Measurements from ENCODE around the gene GAS2L2.

DNA sequence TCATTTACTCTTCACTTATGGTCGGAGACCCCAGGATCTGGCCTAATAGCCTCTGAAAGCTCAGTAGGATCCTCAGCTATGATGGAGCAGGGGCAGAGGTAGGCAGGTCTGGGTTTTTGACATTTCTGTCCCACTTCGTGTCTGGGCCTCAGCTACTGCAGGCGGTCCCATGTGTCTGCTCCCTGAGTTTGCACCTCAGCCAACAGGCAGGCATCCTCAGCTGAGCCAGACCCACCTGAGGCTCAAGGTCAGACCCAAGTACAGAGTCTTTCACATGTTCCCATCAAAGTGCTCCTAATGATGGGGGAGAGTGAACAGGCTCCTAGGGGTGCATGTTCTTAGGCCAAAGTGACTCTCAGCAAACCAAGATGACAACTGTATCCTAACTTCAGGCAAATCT lies 24.5 kb downstream of the GAS2L2 start:
- TF ChIP-seq, protein P1, sequence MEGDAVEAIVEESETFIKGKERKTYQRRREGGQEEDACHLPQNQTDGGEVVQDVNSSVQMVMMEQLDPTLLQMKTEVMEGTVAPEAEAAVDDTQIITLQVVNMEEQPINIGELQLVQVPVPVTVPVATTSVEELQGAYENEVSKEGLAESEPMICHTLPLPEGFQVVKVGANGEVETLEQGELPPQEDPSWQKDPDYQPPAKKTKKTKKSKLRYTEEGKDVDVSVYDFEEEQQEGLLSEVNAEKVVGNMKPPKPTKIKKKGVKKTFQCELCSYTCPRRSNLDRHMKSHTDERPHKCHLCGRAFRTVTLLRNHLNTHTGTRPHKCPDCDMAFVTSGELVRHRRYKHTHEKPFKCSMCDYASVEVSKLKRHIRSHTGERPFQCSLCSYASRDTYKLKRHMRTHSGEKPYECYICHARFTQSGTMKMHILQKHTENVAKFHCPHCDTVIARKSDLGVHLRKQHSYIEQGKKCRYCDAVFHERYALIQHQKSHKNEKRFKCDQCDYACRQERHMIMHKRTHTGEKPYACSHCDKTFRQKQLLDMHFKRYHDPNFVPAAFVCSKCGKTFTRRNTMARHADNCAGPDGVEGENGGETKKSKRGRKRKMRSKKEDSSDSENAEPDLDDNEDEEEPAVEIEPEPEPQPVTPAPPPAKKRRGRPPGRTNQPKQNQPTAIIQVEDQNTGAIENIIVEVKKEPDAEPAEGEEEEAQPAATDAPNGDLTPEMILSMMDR (conservative IDR thresholded peaks at IDR 0.05; ENCODE audit: low read depth, low read length) = no peak
- TF ChIP-seq EZH2 (IDR thresholded peaks at IDR 0.05; ENCODE audit: low read length, unreplicated experiment) (no peak), EZH2phosphoT487 (IDR thresholded peaks at IDR 0.05; ENCODE audit: borderline replicate concordance, low read length) (no peak)
